H1 (cell line): ENCODE results near the gene CTDP1. TPM values are rescaled to one million over a fixed set of nuclear protein-coding genes. Genes with fewer than 3 reads are reported as not detected.

Experiments
- CTCF ChIA-PET: fragments of 300-600 bp; sonication (Branson Sonifier 250); formaldehyde crosslinking; loops from one replicate; lab custom pipeline; 2021; ENCODE audit not compliant: partially characterized antibody; lab: Charles Lee
- POLR2A ChIA-PET: fragments of 300-600 bp; sonication (Branson Sonifier 250); formaldehyde crosslinking; loops from one replicate; lab custom pipeline; 2021; ENCODE audit warnings: inconsistent platforms; ENCODE audit not compliant: partially characterized antibody; lab: Charles Lee
- DNase-seq, 2 experiments: peaks; one replicate each; pipeline versions ENCODE4 v3.0.0 to v3.0.0-alpha.2; 2010 to 2022; ENCODE audit warnings: low spot score in 2 of 2, low read depth in 1 of 2, mixed read lengths in 1 of 2
- FAIRE-seq: peaks from 2 replicates; lab custom pipeline; 2011; peaks lifted over from hg19 to GRCh38; lab: Jason Lieb, UNC
- H2AFZ ChIP-seq: 2 replicates; pipeline ENCODE4 v1.8.1; 2012; ENCODE audit warnings: low read length, inconsistent platforms
- H2AK5ac ChIP-seq: 2 replicates; pipeline ENCODE4 v1.6.1; 2013; ENCODE audit warnings: low read depth, low read length
- H2BK120ac ChIP-seq: replicated peaks from 2 replicates; pipeline ENCODE3; 2013; ENCODE audit warnings: low read depth, low read length, inconsistent platforms
- H2BK12ac ChIP-seq: 2 replicates; pipeline ENCODE4 v1.6.1; 2013; ENCODE audit warnings: low read depth, low read length
- H2BK15ac ChIP-seq: 2 replicates; pipeline ENCODE4 v1.6.1; 2013; ENCODE audit warnings: low read length
- H2BK20ac ChIP-seq: 2 replicates; pipeline ENCODE4 v1.6.1; 2013; ENCODE audit warnings: low read length
- H2BK5ac ChIP-seq: 2 replicates; pipeline ENCODE4 v1.6.1; 2013; ENCODE audit warnings: low read depth, low read length
- H3K14ac ChIP-seq: 2 replicates; pipeline ENCODE4 v1.6.1; 2013; ENCODE audit warnings: inconsistent platforms; ENCODE audit not compliant: insufficient read length
- H3K18ac ChIP-seq: 2 replicates; pipeline ENCODE4 v1.6.1; 2013; ENCODE audit warnings: low read length; ENCODE audit errors: extremely low read depth
- H3K23ac ChIP-seq: 2 replicates; pipeline ENCODE4 v1.6.1; 2013; ENCODE audit warnings: inconsistent platforms; ENCODE audit not compliant: insufficient read length
- H3K23me2 ChIP-seq: 2 replicates; pipeline ENCODE4 v1.6.1; 2013; ENCODE audit warnings: low read depth, low read length
- H3K27ac ChIP-seq: 2 replicates; pipeline ENCODE4 v1.6.1; 2011; ENCODE audit warnings: low read depth, low read length, inconsistent platforms
- H3K27me3 ChIP-seq, 4 experiments: replicated peaks in 1 of 4; 1 replicate in 1 of 4; 2 replicates in 3 of 4; pipeline versions ENCODE4 v1.6.1 to v1.8.1; 2011 to 2013; ENCODE audit warnings: low read length in 3 of 4, mild to moderate bottlenecking in 3 of 4, inconsistent platforms in 2 of 4, mixed read lengths in 2 of 4, moderate library complexity in 1 of 4; ENCODE audit not compliant: control insufficient read depth in 3 of 4, insufficient read depth in 3 of 4; ENCODE audit errors: extremely low read depth in 1 of 4
- H3K36me3 ChIP-seq, 4 experiments: 2 replicates each; pipeline versions ENCODE4 v1.6.1 to v1.8.1; 2011 to 2013; ENCODE audit warnings: mild to moderate bottlenecking in 4 of 4, low read length in 3 of 4, moderate library complexity in 2 of 4, control low read depth in 1 of 4, inconsistent platforms in 1 of 4; ENCODE audit not compliant: insufficient read depth in 4 of 4, control insufficient read depth in 2 of 4
- H3K4ac ChIP-seq: replicated peaks from 2 replicates; pipeline ENCODE3; 2013; ENCODE audit warnings: low read length, low read depth, mixed read lengths, inconsistent platforms; ENCODE audit not compliant: insufficient read length
- H3K4me1 ChIP-seq, 4 experiments: replicated peaks in 1 of 4; 1 replicate in 1 of 4; 2 replicates in 3 of 4; pipeline versions ENCODE4 v1.6.1 to v1.8.1; 2011 to 2013; ENCODE audit warnings: low read length in 3 of 4, inconsistent platforms in 2 of 4, mixed read lengths in 1 of 4; ENCODE audit not compliant: insufficient read depth in 4 of 4, control insufficient read depth in 3 of 4
- H3K4me2 ChIP-seq, 2 experiments: 2 replicates each; pipeline versions ENCODE4 v1.6.1 to v1.8.1; 2011 to 2013; ENCODE audit warnings: low read depth in 2 of 2, low read length in 2 of 2, control low read depth in 1 of 2, inconsistent platforms in 1 of 2, mild to moderate bottlenecking in 1 of 2; ENCODE audit not compliant: insufficient read depth in 1 of 2
- H3K4me3 ChIP-seq, 4 experiments: fragments of 200-600, 300-600 bp in 1 of 4; sonication (generic), shearing (Covaris generic), sonication (Bioruptor Twin) in 1 of 4; 2 replicates each; pipeline versions ENCODE4 v1.5.1 to v1.8.1; 2011 to 2016; ENCODE audit warnings: low read length in 4 of 4, low read depth in 3 of 4, control low read depth in 2 of 4, inconsistent platforms in 2 of 4, mild to moderate bottlenecking in 2 of 4, mixed read lengths in 1 of 4, moderate library complexity in 1 of 4; ENCODE audit not compliant: insufficient read depth in 2 of 4; ENCODE audit errors: extremely low read depth in 1 of 4
- H3K56ac ChIP-seq: replicated peaks from 2 replicates; pipeline ENCODE3; 2013; ENCODE audit warnings: low read depth, mild to moderate bottlenecking, mixed read lengths, low read length, inconsistent platforms; ENCODE audit not compliant: insufficient read length
- H3K79me1 ChIP-seq: 2 replicates; pipeline ENCODE4 v1.6.1; 2013; ENCODE audit warnings: low read depth, low read length, control low read depth
- H3K79me2 ChIP-seq, 2 experiments: 2 replicates each; pipeline versions ENCODE4 v1.6.1 to v1.8.1; 2012 to 2013; ENCODE audit warnings: low read length in 2 of 2, mild to moderate bottlenecking in 2 of 2, inconsistent platforms in 1 of 2; ENCODE audit not compliant: insufficient read depth in 2 of 2, control insufficient read depth in 1 of 2
- H3K9ac ChIP-seq, 4 experiments: replicated peaks in 1 of 4; 1 replicate in 1 of 4; 2 replicates in 3 of 4; pipeline versions ENCODE4 v1.6.1 to v1.8.1; 2011 to 2013; ENCODE audit warnings: low read depth in 3 of 4, low read length in 3 of 4, control low read depth in 2 of 4, mild to moderate bottlenecking in 2 of 4, moderate library complexity in 2 of 4, inconsistent platforms in 1 of 4; ENCODE audit errors: extremely low read depth in 1 of 4
- H3K9me3 ChIP-seq, 2 experiments: 2 replicates each; pipeline versions ENCODE4 v1.6.1 to v1.8.1; 2012 to 2013; ENCODE audit warnings: mild to moderate bottlenecking in 2 of 2, moderate library complexity in 2 of 2, control low read depth in 1 of 2, inconsistent platforms in 1 of 2, low read depth in 1 of 2, low read length in 1 of 2, mixed read lengths in 1 of 2; ENCODE audit not compliant: insufficient read depth in 2 of 2
- H4K20me1 ChIP-seq, 2 experiments: replicated peaks in 1 of 2; 2 replicates each; pipeline versions ENCODE3 to v1.8.1; 2011 to 2013; ENCODE audit warnings: inconsistent platforms in 2 of 2, low read length in 2 of 2, mild to moderate bottlenecking in 1 of 2; ENCODE audit not compliant: insufficient read depth in 2 of 2, control insufficient read depth in 1 of 2
- H4K5ac ChIP-seq: 2 replicates; pipeline ENCODE4 v1.6.1; 2013; ENCODE audit warnings: low read length, low read depth, mixed read lengths, inconsistent platforms; ENCODE audit not compliant: insufficient read length
- H4K8ac ChIP-seq: 2 replicates; pipeline ENCODE4 v1.8.0; 2013; ENCODE audit warnings: mild to moderate bottlenecking, moderate library complexity, low read length, inconsistent platforms; ENCODE audit not compliant: insufficient read depth; ENCODE audit errors: extremely low read depth
- H4K91ac ChIP-seq: replicated peaks from 2 replicates; pipeline ENCODE3; 2013; ENCODE audit warnings: low read length, mixed read lengths, inconsistent platforms; ENCODE audit not compliant: insufficient read length
- ASH2L ChIP-seq: fragments of 200-600, 300-600 bp; sonication (generic); IDR thresholded peaks from one replicate; pipeline ENCODE4 v1.7.1; 2017; ENCODE audit warnings: low read length
- CEBPB ChIP-seq: IDR thresholded peaks from 2 replicates; pipeline ENCODE4 v1.6.1; 2012; ENCODE audit warnings: low read depth, low read length
- CREB1 ChIP-seq: IDR thresholded peaks from 2 replicates; pipeline ENCODE4 v1.6.1; 2012; ENCODE audit warnings: inconsistent platforms
- EGR1 ChIP-seq: IDR thresholded peaks from 2 replicates; pipeline ENCODE4 v1.6.1; 2011; ENCODE audit warnings: low read depth, low read length, borderline replicate concordance
- GABPA ChIP-seq: IDR thresholded peaks from 2 replicates; pipeline ENCODE4 v1.6.1; 2011; ENCODE audit warnings: mild to moderate bottlenecking, low read length, moderate library complexity, borderline replicate concordance; ENCODE audit not compliant: insufficient read depth
- GTF2F1 ChIP-seq: IDR thresholded peaks from 2 replicates; pipeline ENCODE4 v1.6.1; 2012; ENCODE audit warnings: low read depth, low read length, improper control_type of control experiment, borderline replicate concordance
- JUND ChIP-seq: IDR thresholded peaks from 2 replicates; pipeline ENCODE4 v1.6.1; 2011; ENCODE audit warnings: mild to moderate bottlenecking, improper control_type of control experiment, low read length
- MAFK ChIP-seq: IDR thresholded peaks from 2 replicates; pipeline ENCODE4 v1.6.1; 2012; ENCODE audit warnings: low read depth, mild to moderate bottlenecking, improper control_type of control experiment, low read length
- SP1 ChIP-seq: IDR thresholded peaks from 2 replicates; pipeline ENCODE4 v1.6.1; 2011; ENCODE audit warnings: low read depth, low read length
- SUZ12 ChIP-seq: fragments of 200-600 bp; sonication (generic); IDR thresholded peaks from 2 replicates; pipeline ENCODE4 v1.6.1; 2012; ENCODE audit warnings: mild to moderate bottlenecking, inconsistent platforms, low read length, moderate library complexity, mixed read lengths
- TAF7 ChIP-seq: optimal IDR thresholded peaks from 2 replicates; pipeline ENCODE3; 2011; ENCODE audit warnings: low read depth, mild to moderate bottlenecking, inconsistent platforms, low read length, moderate library complexity, borderline replicate concordance
- WGBS, 2 experiments: shearing (Covaris generic) in 1 of 2; methylation state at CpG; one replicate each; pipeline versions ENCODE4 v1.1.6 to v1.1.7; 2013 to 2015; ENCODE audit warnings: low lambda C conversion rate in 2 of 2, mixed read lengths in 2 of 2, inconsistent platforms in 1 of 2, low coverage in 1 of 2, missing lambda C conversion rate in 1 of 2; ENCODE audit not compliant: insufficient replicate concordance in 2 of 2, insufficient coverage in 1 of 2, insufficient read length in 1 of 2; ENCODE audit errors: extremely low coverage in 1 of 2, missing lambda C conversion rate in 1 of 2; 5-methylcytosine and 5-hydroxymethylcytosine counted together
- polyA plus RNA-seq, 7 experiments: library from polyadenylated mRNA; depleted of rRNA in 3 of 7; stranded (reverse) in 5 of 7; unstranded in 2 of 7; fragments of >200 nt in 5 of 7; fragments of 200-250 nt in 2 of 7; gene quantifications; 1 replicate in 5 of 7; 2 replicates in 1 of 7; 4 replicates in 1 of 7; pipeline versions ENCODE4 v1.2.1 to v1.2.3, GENCODE V29; 2011 to 2013; ENCODE audit warnings: missing spikeins in 2 of 7, mixed read lengths in 2 of 7
- total RNA-seq: library from RNA; stranded (reverse); fragmentation: NEBNext Ultra II Directional; extraction: Animal tissue kit (Norgen Biotek cat#: 25700); gene quantifications from 2 replicates; pipeline ENCODE4 v1.2.1, GENCODE V29; 2021
- TF ChIP-seq, protein P1 (sequence below): IDR thresholded peaks from 2 replicates; pipeline ENCODE4 v1.6.1; 2012; ENCODE audit warnings: low read length, inconsistent platforms
- TF ChIP-seq, protein P2 (sequence below): IDR thresholded peaks from 2 replicates; pipeline ENCODE4 v1.6.1; 2012; ENCODE audit warnings: inconsistent platforms

The CTDP1 gene
- total and polyA plus RNA-seq, 2 of the 8 experiments (the other 6 are each of a cell fraction or from before 2014, with no cell fraction given) = 16.6 to 37.0 TPM

DNA sequence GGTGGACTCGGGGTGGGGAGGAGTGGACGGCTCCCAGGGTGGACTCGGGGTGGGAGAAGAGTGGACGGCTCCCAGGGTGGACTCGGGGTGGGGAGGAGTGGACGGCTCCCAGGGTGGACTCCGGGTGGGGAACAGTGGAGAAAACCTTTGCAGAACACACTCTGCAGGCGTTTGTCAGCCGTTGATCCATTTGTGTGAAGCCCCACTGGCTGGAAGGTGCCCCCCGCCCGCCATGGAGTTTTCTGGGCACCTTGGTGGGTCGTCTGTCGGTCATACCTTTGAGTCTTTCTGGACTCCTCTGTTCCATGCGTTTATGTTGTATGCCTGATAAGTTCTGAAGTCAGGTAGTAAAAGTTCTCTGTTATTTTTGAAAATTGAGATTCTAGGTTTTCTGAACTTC, 12.5 kb downstream of the CTDP1 start:
- no peak overlapping the region for H3K14ac ChIP-seq
- DNase-seq = no peak
- TF ChIP-seq GTF2F1 (no peak), CEBPB (no peak), JUND (no peak), MAFK (no peak), CREB1 (no peak), SUZ12 (no peak), TAF7 (no peak), GABPA (no peak), ASH2L (no peak), SP1 (no peak), EGR1 (no peak)
- TF ChIP-seq, protein P1, sequence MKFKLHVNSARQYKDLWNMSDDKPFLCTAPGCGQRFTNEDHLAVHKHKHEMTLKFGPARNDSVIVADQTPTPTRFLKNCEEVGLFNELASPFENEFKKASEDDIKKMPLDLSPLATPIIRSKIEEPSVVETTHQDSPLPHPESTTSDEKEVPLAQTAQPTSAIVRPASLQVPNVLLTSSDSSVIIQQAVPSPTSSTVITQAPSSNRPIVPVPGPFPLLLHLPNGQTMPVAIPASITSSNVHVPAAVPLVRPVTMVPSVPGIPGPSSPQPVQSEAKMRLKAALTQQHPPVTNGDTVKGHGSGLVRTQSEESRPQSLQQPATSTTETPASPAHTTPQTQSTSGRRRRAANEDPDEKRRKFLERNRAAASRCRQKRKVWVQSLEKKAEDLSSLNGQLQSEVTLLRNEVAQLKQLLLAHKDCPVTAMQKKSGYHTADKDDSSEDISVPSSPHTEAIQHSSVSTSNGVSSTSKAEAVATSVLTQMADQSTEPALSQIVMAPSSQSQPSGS = no peak
- TF ChIP-seq, protein P2, sequence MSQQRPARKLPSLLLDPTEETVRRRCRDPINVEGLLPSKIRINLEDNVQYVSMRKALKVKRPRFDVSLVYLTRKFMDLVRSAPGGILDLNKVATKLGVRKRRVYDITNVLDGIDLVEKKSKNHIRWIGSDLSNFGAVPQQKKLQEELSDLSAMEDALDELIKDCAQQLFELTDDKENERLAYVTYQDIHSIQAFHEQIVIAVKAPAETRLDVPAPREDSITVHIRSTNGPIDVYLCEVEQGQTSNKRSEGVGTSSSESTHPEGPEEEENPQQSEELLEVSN = no peak

More for the DNA sequence above, 12.5 kb downstream of the CTDP1 start:
- 90% methylated on average over 6 of the region's 14 CpGs; no CpG with 5 or more reads in 1 of the 2 experiments for WGBS, 2 experiments
- peaks cover 26% of the 10 kb centered on the region for H3K79me1 ChIP-seq
- ChIA-PET CTCF (no interaction called here), POLR2A (no interaction called here)
- H3K56ac ChIP-seq = no peak overlapping the region
- no peak overlapping the region for H4K5ac ChIP-seq
- H3K23me2 ChIP-seq = no peaks in the 10 kb centered on the region
- H3K18ac ChIP-seq = no peak overlapping the region
- no peak overlapping the region for H3K4me2 ChIP-seq
- no peak overlapping the region for H3K4ac ChIP-seq
- H3K79me2 ChIP-seq = peaks cover 4 to 58% of the 10 kb centered on the region in 2 experiments
- H4K8ac ChIP-seq = no peak overlapping the region
- H3K9me3 ChIP-seq = no peaks in the 10 kb centered on the region
- no peak overlapping the region for H2AK5ac ChIP-seq
- no peak overlapping the region for H2BK120ac ChIP-seq
- H3K4me1 ChIP-seq = no peaks in the 10 kb centered on the region; a peak in 2 of 7 replicates
- H2BK12ac ChIP-seq = no peak overlapping the region
- H2BK5ac ChIP-seq = no peak overlapping the region
- no peaks in the 10 kb centered on the region for H3K27me3 ChIP-seq
- H3K27ac ChIP-seq = no peak overlapping the region
- no peak overlapping the region for H2BK20ac ChIP-seq
- no peak overlapping the region for H2AFZ ChIP-seq
- H3K23ac ChIP-seq = no peak overlapping the region
- H4K20me1 ChIP-seq = peaks cover 14 to 24% of the 10 kb centered on the region in 2 experiments
- no peak overlapping the region for H3K9ac ChIP-seq
- no peak overlapping the region for H4K91ac ChIP-seq
- FAIRE-seq = no peak
- H3K36me3 ChIP-seq = peaks cover 2 to 10% (median 8%) of the 10 kb centered on the region in 4 experiments; a peak in 6 of 8 replicates
- no peak overlapping the region for H3K4me3 ChIP-seq
- H2BK15ac ChIP-seq = no peak overlapping the region
